RWPE1 (cell line): ENCODE measurements around the gene HOMER2.

ENCODE experiments used
- CTCF ChIA-PET: fragments of 350-600 bp; sonication (Branson Sonifier 250); formaldehyde crosslinking; extraction: SDS; loops from one replicate; lab custom pipeline; 2021; lab: Yijun Ruan, JAX
- POLR2A ChIA-PET: fragments of 400-600 bp; formaldehyde crosslinking; extraction: SDS; loops from one replicate; lab custom pipeline; 2020; ENCODE audit warnings: antibody characterized with exemption; ENCODE audit not compliant: low non-redundant PET; lab: Yijun Ruan, JAX
- DNase-seq: peaks from one replicate; pipeline ENCODE4 v3.0.0; 2012; ENCODE audit warnings: low spot score
- H3K27ac ChIP-seq: fragments of 450-650 bp; 2 replicates; pipeline ENCODE4 v1.5.1; 2017
- CTCF ChIP-seq: fragments of 450-650 bp; conservative IDR thresholded peaks from 2 replicates; pipeline ENCODE4 v1.5.1; 2017; ENCODE audit warnings: low read depth, mild to moderate bottlenecking

HOMER2 gene

GRCh38 chr15:82820128-82820527 is 132.4 kb downstream of the HOMER2 start:
- DNase-seq, result no peak
- CTCF ChIA-PET, result no interaction called here
- POLR2A ChIA-PET, result no interaction called here
- no peak for TF ChIP-seq CTCF
- H3K27ac ChIP-seq, result no peak overlapping the region

GRCh38 chr15:82812994-82813393 is 139.5 kb downstream of the HOMER2 start:
- DNase-seq, result no peak
- ChIA-PET POLR2A (no interaction called here), CTCF (no interaction called here)
- no peak for TF ChIP-seq CTCF
- no peak overlapping the region for H3K27ac ChIP-seq

- CTCF ChIA-PET, result interaction anchor here (0.6 to 1.4 kb wide), 4 partner anchors 26 to 226 kb away, joined by 3 read pairs; no protein-coding TSS in a partner anchor
- no peak for DNase-seq
- H3K27ac ChIP-seq, result peak overlapping the region; percentile 98; the same call in 1 of the 2 replicates
- no peak for TF ChIP-seq CTCF
- POLR2A ChIA-PET, result interaction anchor here (0.5 kb wide), 1 partner anchor 69 kb away, joined by 3 read pairs; no protein-coding TSS in a partner anchor
Measured at GRCh38 chr15:82810890-82811426, 141.6 kb downstream of the HOMER2 start.

- 0 out of 2 replicates have a peak, but pooled peaks have one; percentile 6 for TF ChIP-seq CTCF
- ChIA-PET POLR2A (interaction anchor here (0.5 to 0.9 kb wide), 2 partner anchors 58 to 68 kb away, joined by 3 read pairs; no protein-coding TSS in a partner anchor), CTCF (interaction anchor here (0.6 to 1.4 kb wide), 6 partner anchors 25 to 271 kb away, joined by 3 to 4 read pairs (median 3); no protein-coding TSS in a partner anchor)
- peak overlapping the region; percentile 98 for H3K27ac ChIP-seq
- no peak for DNase-seq
Measured at GRCh38 chr15:82810061-82810889, 142.2 kb downstream of the HOMER2 start.

- ChIA-PET POLR2A (interaction anchor here (0.9 kb wide), 1 partner anchor 57 kb away, joined by 3 read pairs; no protein-coding TSS in a partner anchor), CTCF (interaction anchor here (0.9 to 1.4 kb wide), 2 partner anchors 56 to 224 kb away, joined by 3 read pairs; no protein-coding TSS in a partner anchor)
- peak; percentile 39 for TF ChIP-seq CTCF
Measured at GRCh38 chr15:82809308-82810060, 143.0 kb downstream of the HOMER2 start, which contains the start of gene WHAMM. WHAMM (plus strand) TSS chr15:82809628; CDS start chr15:82809727, 99 bp downstream.

GRCh38 chr15:82808634-82809041 is 143.9 kb downstream of the HOMER2 start:
- ChIA-PET CTCF (no interaction called here), POLR2A (no interaction called here)
- peak overlapping the region; percentile 98 for H3K27ac ChIP-seq
- TF ChIP-seq CTCF, result no peak
- no peak for DNase-seq

More at GRCh38 chr15:82809308-82810060, 143.0 kb downstream of the HOMER2 start, which contains the start of gene WHAMM:
- peak within 1 kb of the TSS; percentile 98 for H3K27ac ChIP-seq
- peak; percentile 100 for DNase-seq
